HG02763 (cell line): ENCODE data around the gene PEPD.

Experiments
- ATAC-seq: cut with Tn5 transposase; IDR thresholded peaks from one replicate; pipeline ENCODE4 v1.9.1; 2021; ENCODE audit warnings: mild to moderate bottlenecking, moderate library complexity; ENCODE audit not compliant: unreplicated experiment

PEPD gene

DNA sequence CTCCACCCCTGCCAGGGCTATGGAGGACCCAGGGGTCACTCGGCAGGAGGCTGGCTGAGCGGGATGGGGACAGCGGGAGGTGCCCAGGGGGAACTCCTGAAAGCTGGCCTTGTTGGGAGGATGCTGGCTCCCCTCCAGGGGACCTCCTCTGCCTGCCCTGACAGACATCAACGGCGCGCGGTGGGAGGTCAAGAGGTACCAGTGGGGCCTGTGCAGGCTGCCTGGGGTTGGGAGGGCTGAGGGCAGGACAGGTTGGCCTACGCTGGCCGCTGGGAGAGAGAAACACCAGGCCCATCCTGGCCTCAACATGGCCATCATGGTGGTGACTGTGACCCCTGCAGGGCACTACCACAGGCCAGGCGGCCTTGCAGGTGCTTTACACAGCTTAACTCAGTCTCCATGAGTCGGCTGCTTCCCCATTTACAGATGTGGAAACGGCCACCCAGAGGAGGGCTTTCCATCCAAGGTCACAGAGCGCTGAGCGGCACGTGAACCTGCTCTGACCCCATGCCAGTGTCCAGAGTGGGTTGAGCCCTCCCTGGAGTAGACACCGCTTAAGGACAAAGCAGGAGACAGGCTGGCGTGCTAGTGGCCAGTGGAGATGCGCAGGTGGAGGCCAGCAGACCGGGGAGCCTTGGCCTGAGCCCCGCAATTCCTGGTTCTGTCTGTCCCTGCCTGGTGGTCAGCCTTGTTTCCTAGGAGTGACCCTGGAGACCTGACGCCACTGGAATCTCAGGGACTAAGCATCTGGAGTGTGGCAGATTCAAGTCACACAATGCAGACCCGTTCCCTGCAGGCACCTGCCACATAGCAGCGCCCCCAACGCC is 120.5 kb downstream of the PEPD start:
- no peak for ATAC-seq

DNA sequence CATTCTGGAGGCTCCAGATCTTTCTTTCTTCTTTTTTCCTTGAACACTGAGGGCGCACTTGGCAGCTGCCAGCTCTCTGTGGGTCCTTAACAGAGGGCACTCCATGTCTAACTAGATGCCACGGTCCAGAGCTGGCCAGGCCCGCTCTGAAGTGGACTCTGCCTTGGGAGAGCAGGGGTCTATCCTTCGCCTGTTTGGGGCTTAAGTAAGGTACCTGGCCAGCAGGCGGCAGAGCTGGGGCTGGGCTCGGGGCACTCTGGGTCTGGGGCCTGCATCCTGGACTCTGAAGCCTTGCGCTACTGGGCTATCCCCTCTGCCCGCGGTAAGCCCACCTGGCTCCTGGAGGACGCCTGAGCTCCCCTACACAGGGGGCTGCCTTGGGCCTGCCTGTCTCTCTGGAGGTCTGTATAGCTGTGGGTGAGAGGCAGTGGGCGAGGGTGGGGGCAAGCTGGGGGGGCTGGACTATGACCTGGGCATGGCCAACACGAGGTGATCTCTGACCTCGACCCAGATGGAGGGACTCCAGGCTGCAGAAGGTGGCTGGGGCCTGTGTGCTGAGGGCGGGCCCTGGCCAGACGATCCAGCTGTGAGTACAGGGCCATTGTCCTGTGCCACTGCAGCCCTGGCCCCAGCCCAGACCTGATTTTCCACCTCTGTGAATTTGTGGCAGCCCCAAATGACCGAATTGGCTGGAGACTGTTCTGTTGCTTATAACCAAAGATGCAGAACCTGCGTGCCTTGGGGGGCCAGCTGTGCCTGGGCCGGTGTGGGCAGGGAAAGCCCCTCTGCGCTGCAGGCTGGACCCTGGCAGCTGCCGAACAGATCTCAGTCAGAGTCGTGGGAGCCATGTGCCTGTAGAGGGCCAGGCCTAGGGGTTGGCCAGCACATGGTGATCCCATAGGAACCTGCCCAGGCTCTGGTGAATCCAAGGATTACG is 121.6 kb downstream of the PEPD start:
- no peak for ATAC-seq

DNA sequence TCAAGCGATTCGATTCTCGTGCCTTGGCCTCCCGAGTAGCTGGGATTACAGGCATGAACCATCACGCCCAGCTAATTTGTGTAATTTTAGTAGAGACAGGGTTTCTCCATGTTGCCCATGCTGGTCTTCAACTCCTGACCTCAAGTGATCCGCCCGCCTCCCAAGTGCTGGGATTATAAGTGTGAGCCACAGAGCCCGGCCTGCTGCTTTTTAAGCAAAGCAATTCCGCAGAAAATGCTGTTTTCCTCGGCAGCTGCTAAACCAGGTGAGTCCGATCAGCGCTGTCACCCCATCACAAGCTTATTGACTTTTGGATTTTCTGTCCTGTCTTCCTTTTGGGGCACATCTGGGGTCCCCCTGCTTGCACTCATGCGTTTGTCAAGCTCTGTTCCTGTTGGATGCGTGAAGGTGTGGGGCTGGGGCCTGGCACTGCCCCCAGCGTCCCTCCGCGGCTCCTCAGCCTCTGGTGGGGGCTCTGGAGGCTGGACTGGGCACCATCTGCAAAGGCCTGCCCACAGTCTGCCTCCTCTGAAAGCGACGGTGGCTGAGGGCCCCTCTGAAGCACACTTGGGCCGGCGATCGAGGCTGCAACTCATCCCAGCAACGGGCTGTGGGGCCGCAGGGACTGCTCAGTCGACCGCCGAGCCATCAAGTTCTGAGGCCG is 122.4 kb downstream of the PEPD start:
- ATAC-seq, result no peak

DNA sequence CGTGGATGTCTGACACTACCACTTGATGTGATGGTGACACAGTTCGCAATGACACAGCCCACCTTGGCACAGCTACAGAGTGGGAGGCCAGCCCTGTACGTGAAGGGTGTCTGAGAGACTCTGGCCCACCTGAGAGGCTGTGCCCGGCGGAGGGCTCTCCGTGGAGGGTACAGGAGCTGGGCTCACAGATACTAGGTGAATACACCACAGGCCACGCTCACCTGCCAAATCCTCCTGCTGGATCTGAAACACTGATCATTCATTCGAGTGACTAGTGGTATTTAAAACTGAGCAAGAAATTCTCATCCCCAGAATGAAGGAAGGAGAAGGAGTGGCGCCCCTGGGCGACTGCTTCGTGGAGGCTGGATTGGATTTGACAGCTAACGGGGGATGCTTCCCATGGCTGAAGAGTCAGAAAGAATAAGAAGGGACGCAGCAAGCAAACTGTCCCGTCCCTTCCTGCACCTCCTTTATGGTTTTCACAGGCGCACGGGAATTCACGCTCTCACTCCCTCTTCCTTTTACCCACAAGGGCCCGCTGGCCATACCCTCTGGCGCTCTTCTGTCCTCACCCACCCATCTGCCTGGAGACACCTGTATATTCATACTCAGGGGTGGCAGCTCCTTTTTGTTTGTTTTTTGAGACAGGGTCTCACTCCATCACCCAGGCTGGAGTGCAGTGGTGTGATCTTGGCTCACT is 123.1 kb downstream of the PEPD start:
- ATAC-seq, result no peak

DNA sequence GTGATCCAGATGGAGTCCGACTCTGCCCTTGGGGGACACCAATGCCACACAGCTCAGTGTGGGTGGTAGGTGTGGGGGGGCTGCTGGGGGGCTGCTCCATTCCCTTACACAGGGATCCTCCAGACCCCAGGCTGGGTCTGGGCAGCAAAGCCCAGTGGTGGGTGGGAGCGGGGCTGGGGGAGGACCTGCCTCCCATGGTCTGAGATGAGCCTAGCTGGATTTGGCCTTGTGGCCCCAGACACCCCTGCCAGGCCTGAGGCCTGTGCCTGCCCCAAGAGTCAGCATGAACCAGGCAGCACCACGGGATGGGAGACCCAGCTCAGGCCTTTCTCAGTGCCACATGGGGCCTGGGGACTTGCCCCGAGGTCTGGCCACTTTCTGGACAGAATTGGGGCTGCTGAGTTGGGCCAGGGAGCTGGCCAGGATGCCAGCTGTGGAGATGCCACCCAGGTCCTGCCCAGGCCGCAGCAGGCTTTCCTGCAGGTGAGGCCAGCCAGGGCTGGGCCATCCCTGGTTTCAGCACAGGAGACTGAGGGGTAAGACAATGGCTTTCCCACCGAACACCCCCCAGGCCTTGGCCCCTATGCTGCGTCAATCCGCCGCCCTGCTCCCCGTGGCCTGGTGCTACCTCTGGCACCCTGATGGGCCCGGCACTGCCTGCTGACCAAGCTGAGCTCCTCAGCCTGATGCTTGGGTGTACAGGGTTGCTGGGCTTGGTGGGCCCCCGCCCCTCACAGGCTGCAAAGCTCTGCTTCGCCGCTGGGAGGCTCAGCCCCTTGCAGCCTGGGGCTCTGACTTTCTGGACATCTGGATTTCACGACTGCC is 123.8 kb downstream of the PEPD start:
- no peak for ATAC-seq

DNA sequence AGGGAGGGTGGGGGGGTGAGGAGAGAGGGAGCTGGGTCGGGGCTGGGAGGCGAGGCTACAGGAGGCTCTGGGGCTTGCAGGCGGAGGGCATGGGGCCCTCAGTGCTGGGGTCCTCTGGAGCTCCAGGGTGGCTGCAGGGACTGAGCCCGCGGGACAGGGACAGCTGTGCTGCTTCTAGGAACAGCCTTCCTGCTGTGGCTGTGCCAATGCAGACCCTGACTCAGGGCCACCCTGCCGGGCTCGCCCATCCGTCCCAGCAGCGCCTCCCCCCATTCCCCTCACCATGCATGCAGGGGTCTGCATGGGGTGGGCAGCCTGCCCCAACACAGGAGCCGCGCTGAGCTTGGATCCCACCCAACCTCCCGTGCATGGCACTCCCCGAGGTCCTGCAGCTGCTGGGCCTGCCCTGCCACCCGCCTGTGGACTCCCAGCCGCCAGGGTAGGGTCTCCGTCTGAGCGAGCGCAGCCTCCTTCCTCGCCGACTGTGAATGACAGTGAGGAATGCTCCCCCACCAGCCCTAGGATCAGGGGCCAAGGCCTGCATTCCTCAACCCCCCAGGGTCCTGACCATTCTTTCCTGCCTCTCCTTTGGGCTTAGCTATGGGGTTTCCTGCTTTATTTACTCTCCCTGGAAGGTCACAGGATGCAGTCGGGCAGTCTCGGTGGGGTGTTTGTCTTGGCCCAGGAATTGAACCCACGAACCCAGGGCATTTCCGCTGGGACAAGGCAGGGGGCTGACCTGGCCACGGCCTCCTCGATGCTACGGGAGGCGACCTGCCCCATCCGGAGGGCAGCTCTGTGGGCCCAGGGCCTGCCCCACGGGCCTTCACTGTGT is 124.7 kb downstream of the PEPD start:
- no peak for ATAC-seq

DNA sequence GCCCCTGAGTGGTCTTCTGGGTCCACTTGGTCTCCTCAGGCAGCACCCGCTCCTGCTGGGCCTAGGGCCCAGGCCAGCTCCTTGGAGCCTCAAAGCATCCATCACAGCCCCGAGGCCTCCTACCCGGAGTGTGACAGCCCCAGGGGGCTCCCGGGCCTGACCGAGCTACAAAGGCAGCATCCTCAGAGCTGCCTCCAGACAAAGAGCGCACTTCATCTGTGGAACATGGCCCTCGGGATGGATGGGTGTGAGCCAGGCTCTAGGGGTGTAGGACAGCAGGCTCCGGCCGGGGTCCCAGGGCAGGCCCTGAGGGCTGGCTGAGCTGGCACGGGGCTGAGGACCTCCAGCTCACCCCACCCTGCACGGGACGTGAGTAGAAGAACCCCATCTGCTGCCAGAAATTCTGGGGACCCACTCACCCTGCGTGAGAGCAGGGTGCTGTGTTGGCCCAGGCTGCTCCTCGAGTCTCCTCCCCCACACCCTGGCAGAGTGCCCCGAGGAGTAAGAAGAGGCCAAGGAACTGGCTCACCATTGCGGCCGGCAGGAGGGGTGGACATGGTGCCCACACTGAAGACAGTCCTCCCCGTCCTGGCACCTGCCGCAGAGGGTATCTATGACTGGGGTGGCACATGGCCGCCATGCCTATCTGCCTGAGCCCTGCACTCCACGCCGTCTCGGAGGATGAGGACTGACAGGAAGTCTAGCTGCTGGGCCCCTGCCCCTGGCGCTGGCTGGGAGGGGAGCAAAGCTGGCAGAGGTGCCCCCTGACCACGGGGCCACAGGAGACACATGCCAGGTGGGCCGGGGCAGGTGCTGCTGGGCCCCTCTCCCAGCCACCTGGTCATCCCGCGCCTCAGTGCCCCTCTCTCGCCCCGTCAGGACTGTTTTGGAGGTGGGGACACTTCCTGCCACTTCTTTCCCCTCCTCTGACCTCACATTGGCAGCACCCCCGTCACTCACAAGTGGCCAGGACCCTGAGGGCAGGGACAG is 125.7 kb downstream of the PEPD start:
- no peak for ATAC-seq

DNA sequence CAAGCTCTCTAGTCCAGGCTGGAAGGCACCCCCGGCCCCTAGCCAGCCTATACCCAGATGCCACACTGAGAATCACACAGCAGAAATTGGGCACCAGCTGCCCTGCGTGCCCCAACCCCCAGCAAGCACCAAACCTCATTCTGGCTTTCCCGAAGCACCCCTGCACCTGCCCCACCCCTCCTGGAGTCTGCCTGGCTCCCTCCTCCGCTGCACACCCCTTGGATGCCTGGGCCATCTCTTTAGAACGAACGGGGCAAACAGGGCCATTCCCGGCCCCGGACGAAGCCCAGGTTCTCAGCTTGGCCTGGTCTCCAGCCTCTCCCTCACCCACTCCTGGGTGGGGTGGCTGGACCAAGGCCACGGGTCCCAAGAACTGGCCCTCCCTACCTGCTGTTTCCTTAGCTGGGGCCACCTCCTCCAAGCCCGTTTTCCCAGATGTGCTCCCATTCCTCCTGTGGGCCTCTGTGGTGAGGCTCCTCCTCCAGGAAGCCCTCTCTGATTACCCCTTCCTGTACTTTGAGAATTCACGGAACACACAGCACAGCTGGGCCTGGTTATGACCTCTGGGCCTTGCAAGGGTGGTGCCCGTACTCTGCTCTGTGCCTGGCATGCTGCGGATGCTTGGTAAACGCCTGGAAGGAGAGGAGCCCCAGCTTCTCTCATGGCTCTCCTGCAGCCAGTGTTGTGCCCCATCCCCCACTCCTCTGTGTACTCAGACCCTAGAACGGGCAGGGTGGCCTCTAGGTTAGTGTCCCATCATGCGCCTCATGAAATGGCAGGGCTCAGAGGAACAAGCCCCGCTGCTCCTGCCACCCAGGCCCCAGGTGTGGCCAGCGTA is 126.6 kb downstream of the PEPD start:
- ATAC-seq, result no peak

DNA sequence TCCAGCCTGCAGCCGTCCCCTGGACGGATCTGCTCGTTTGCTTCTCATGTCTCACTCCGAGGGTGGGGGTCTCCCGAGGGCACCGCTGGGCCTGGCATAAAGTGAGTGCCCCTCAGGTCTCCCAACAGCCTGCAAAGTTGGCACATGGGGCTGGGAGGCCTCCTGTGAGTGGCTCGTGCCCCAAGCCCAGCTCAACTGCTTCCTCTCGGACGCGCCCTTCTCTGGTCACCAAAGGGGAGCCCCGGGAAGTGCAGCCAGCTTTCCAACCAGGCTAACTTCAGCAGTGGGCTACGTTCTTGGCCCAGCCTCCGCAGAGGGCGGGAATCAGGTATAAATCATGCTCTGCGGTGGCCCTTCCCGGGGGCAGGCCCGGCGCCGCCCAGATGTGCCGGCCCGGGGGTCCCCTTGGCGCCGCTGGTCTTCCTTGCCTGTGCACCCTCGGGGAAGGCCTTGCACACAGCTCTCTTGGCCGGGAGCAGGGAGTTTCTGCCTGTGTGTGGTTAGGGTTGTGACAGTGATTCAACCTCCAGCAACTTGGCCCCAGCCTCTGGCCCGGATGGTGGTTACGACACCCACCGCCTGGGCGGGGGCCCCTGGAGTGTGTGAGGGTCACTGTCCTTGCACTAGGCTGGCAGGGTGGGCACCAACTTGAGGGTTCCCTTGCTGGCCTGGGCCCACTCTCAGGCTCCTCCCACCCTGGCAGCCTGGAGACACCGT is 127.4 kb downstream of the PEPD start:
- no peak for ATAC-seq

DNA sequence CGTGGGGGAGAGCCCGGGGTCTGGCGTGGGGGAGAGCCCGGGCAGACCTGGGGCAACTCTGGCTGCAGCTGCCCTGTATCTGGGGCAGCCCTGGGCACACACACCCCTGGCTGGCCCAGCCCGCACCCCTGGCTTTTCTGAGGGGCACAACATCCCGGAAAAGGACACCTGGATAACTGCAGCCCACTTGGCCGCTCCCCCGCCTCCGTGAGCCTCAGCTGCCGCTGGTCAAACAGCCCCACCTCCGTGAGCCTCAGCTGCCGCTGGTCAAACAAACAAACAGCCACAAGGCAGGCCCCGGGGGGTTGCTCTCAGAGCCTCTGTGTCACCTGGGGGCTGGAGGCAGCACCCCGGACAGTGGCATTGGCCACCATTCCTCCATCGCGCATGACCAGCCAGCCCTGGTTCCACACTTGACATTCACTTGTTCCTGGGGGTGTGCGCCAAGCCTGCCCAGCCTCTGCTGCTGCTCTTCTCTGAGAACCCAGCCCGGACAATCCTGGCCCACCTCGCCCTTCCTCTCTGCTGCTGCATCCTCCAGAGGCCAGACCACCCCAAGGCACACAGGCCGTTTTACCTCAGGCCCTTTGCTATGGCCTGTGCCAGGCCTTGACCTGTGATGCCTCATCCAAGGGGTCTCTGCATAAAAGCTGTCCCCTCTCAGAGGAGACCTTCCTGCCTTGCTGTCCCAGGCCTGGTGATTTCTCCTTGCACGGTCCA is 128.1 kb downstream of the PEPD start:
- no peak for ATAC-seq

DNA sequence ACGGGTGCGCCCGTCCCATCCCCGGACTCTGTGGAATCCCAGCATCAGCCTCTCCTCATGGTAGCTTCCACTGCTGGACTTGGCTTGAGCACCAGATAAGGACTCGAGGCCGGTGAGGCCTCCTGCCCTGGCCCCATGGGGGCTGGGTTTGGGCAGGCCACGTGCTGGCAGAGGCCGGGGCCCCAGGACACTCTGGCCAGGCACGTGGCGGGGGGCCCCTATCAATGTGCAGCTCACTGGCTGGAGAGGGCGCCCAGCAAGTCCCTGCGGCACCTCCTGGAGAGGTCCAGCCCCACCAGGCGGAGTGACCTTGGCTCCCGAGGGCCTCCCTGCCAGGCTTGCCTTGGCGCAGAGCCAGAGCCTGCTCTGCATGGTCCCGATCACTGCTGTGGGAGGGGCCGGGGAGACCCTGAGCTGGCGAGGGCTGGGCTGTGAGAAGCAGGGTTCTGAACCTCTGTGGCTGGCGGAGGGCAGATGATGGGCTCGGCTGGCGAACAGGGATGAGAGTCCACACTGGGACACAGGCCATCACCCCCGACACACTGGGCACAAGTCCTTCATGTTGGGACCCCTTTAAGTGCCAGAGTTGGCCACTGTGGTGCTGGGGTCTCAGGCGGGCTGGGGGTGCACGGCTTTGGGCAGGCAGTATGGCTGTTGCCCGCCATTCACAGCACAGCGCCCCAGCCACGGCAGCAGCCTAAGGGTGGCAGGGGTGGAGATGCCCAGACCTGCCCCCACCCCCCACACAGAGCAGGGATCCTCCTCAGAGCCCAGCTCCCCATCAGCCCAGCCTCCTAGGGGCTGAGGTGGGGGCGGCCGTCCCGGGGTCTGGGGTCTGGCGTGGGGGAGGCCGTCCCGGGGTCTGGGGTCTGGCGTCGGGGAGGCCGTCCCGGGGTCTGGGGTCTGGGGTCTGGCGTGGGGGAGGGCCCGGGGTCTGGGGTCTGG is 129.0 kb downstream of the PEPD start:
- ATAC-seq, result no peak

DNA sequence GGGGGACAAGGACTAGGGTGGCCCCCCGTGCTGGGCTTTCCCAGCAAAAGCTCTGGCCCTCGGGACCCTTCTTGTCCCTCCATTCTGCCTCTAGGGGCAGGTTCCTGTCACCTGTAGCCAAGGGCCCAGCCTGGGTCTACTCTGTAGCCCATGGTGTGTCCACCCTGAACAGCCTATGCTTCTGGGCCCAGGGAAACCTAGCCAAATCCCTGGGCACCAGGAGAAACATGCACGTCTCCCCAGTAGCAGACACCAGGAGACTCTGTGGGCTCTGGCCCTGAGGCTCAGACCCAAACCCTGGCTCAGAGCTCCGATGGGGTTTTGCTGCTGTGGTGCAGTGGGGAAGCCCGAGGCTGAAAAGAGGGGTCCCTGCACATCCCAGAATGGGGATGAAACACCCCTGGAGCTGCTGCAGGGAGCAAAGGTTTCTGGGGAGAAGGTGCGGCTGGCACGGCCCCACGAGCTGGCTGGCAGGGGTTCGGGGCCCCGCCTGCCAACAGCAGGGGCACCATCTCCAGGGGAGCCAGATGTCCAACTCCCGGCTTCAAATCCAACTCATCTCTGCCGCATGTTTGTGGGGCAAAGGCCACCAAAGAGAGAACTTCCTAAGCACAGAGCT is 129.9 kb downstream of the PEPD start:
- no peak for ATAC-seq

DNA sequence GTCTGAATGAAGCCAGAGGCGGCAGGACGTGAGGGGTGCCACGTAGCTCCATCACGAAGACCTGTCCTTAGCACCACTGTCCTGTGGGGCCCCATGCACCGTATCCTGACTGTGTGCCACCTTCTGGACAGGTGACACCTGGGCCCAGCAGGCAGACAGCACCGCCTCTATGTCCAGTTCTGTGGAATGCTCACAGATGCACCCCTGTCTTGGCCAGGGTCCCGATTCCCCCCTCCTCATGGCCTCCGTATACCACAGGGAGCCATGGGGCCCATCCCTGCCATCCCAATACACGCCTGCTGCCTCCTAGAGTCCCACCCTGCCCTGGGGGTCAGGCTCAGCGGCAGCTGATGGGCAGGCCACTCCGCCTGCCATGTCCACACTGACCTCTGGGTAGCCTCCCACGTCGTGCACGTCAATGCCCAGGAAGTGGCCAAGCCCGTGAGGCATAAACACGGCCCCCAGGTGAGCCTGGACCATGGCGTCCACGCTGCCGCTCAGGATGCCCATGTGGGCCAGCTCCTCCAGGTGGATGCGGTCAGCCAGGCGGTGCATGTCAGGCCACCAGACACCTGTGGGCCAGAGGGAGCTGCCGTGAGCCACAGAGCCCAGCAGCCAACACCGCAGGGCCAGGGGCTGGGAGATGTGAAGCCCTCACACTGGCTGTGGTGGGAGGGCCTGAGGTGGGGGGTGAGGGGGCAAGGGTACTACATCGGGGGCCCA is 130.5 kb downstream of the PEPD start:
- no peak for ATAC-seq
